SK-N-MC (cell line): ENCODE measurements around the gene SPIRE1.

ENCODE experiments used
- DNase-seq: peaks from one replicate; pipeline ENCODE4 v3.0.0-alpha.2; 2011; ENCODE audit warnings: low read depth, low spot score
- H3K27ac ChIP-seq: fragments of 200-600 bp; sonication (generic); 2 replicates; pipeline ENCODE4 v1.5.1; 2016; ENCODE audit warnings: mixed run types
- H3K36me3 ChIP-seq: fragments of 200-600 bp; sonication (generic); 2 replicates; pipeline ENCODE4 v1.6.1; 2017; ENCODE audit warnings: antibody characterized with exemption, low read length, mixed read lengths; ENCODE audit not compliant: insufficient read depth
- H3K4me3 ChIP-seq: fragments of 200-600 bp; sonication (generic); 2 replicates; pipeline ENCODE4 v1.5.1; 2016
- H3K9ac ChIP-seq: fragments of 200-600 bp; sonication (generic); 2 replicates; pipeline ENCODE4 v1.8.0; 2017; ENCODE audit warnings: mixed run types, mixed read lengths; ENCODE audit not compliant: insufficient read length
- H3K9me3 ChIP-seq: fragments of 200-600 bp; sonication (generic); 2 replicates; pipeline ENCODE4 v1.6.1; 2017; ENCODE audit warnings: low read depth, mild to moderate bottlenecking, antibody characterized with exemption, low read length, moderate library complexity, mixed read lengths
- EZH2 ChIP-seq: fragments of 200-600 bp; sonication (generic); IDR thresholded peaks from one replicate; pipeline ENCODE4 v1.6.1; 2017; ENCODE audit warnings: antibody characterized with exemption
- FOXP2 ChIP-seq: optimal IDR thresholded peaks from 2 replicates; pipeline ENCODE3; 2011; ENCODE audit warnings: mild to moderate bottlenecking, moderate library complexity; ENCODE audit not compliant: insufficient read depth; ENCODE audit errors: extremely low read length, control extremely low read depth
- POLR2AphosphoS5 ChIP-seq: IDR thresholded peaks from 2 replicates; pipeline ENCODE4 v1.6.1; 2012; ENCODE audit warnings: mild to moderate bottlenecking, low read depth, low read length, borderline replicate concordance

SPIRE1 gene

GRCh38 chr18:12580630-12581342 lies 77.1 kb downstream of the SPIRE1 start:
- DNase-seq: no peak

GRCh38 chr18:12579775-12580174 lies 78.1 kb downstream of the SPIRE1 start:
- TF ChIP-seq POLR2AphosphoS5 (no peak), EZH2 (no peak), FOXP2 (no peak)
- H3K36me3 ChIP-seq: no peaks in the 10 kb centered on the region
- no peaks in the 10 kb centered on the region; the same call in 1 of the 2 replicates for H3K9me3 ChIP-seq
- no peak overlapping the region for H3K27ac ChIP-seq
- DNase-seq: no peak
- H3K4me3 ChIP-seq: no peak overlapping the region
- H3K9ac ChIP-seq: no peak overlapping the region

More at GRCh38 chr18:12580630-12581342, 77.1 kb downstream of the SPIRE1 start:
- Histone ChIP-seq H3K27ac (no peak overlapping the region), H3K9ac (no peak overlapping the region), H3K4me3 (no peak overlapping the region), H3K9me3 (no peaks in the 10 kb centered on the region; the same call in 1 of the 2 replicates), H3K36me3 (no peaks in the 10 kb centered on the region)
- no peak for TF ChIP-seq EZH2
- no peak for TF ChIP-seq POLR2AphosphoS5
- no peak for TF ChIP-seq FOXP2

DNA sequence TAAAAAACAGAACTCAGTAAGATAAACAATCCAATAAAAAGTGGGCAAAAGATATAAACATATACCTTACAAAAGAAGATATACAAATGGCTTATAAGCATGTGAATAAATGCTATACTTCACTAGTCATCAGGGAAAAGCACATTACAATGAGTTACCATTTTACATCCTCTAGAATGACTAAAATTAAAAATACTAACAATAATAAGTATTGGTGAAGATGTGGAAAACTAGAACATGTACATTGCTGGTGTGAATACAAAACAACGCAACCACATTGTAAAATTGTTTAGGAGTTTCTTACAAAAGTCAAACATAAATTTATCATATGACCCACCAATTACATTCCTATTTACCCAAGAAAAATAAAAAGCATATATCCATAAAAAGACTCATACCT lies 80.1 kb downstream of the SPIRE1 start:
- Histone ChIP-seq H3K9ac (no peak overlapping the region), H3K27ac (no peak overlapping the region), H3K9me3 (no peaks in the 10 kb centered on the region; the same call in 1 of the 2 replicates), H3K36me3 (no peaks in the 10 kb centered on the region), H3K4me3 (no peak overlapping the region)
- TF ChIP-seq POLR2AphosphoS5: no peak
- no peak for TF ChIP-seq FOXP2
- TF ChIP-seq EZH2: no peak
- no peak for DNase-seq

- H3K36me3 ChIP-seq: no peaks in the 10 kb centered on the region
- no peak overlapping the region for H3K4me3 ChIP-seq
- DNase-seq: no peak
- no peak overlapping the region for H3K27ac ChIP-seq
- no peak for TF ChIP-seq POLR2AphosphoS5
- TF ChIP-seq FOXP2: no peak
- no peak for TF ChIP-seq EZH2
- H3K9ac ChIP-seq: no peak overlapping the region
- H3K9me3 ChIP-seq: no peaks in the 10 kb centered on the region; the same call in 1 of the 2 replicates
These were observed 83.3 kb downstream of the SPIRE1 start for GRCh38 chr18:12574494-12575185.

- no peaks in the 10 kb centered on the region for H3K9me3 ChIP-seq
- H3K27ac ChIP-seq: no peak overlapping the region
- H3K9ac ChIP-seq: no peak overlapping the region
- TF ChIP-seq FOXP2: no peak
- TF ChIP-seq EZH2: no peak
- TF ChIP-seq POLR2AphosphoS5: no peak
- no peak overlapping the region for H3K4me3 ChIP-seq
- H3K36me3 ChIP-seq: no peaks in the 10 kb centered on the region
- no peak for DNase-seq
These were observed 86.3 kb downstream of the SPIRE1 start for GRCh38 chr18:12571630-12572029.

GRCh38 chr18:12569791-12570190 lies 88.1 kb downstream of the SPIRE1 start:
- no peaks in the 10 kb centered on the region for H3K9me3 ChIP-seq
- no peaks in the 10 kb centered on the region for H3K36me3 ChIP-seq
- H3K4me3 ChIP-seq: no peak overlapping the region
- DNase-seq: no peak
- H3K9ac ChIP-seq: no peak overlapping the region
- no peak overlapping the region for H3K27ac ChIP-seq
- TF ChIP-seq EZH2: no peak

DNA sequence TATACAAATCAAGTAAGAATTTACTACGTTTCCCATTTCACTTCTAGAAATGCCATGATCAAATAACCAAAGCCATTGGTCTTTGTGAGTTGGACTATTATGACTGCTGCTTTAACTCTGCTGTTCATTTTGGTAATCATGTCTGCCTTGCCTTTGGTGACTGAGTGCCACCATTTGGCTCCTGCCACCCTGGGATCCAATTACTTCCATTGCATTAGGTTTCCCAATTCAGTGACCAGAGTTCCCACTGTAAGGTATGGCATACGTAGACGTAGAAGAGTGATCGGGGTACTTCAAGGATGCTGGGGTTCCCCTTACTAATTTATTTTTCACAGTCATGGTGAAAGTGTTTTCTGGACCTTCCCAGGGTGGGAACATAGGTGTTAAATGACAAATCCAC lies 90.1 kb downstream of the SPIRE1 start:
- TF ChIP-seq FOXP2: no peak
- TF ChIP-seq POLR2AphosphoS5: no peak
- TF ChIP-seq EZH2: no peak
- H3K4me3 ChIP-seq: no peak overlapping the region
- DNase-seq: no peak
- H3K27ac ChIP-seq: no peak overlapping the region
- H3K36me3 ChIP-seq: no peaks in the 10 kb centered on the region
- H3K9ac ChIP-seq: no peak overlapping the region
- no peaks in the 10 kb centered on the region for H3K9me3 ChIP-seq

DNA sequence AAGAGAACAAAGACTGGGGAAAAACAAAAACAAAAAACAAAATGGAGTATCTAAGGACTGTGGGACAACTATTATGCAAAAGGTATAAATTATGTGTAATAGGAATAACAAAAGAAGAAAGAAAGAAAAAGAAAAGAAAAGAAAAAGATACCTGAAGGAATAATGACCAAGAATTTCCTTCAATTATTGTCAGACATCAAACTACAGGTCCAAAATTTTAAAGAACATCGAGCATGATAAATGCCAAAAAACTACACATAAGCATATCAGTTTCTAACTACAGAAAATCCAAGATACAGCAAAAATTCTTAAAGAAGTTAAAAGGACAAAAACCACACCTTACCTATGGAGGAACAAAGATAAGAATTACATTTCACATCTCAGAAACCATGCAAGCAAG lies 93.0 kb downstream of the SPIRE1 start:
- H3K27ac ChIP-seq: no peak overlapping the region
- no peak overlapping the region for H3K9ac ChIP-seq
- no peaks in the 10 kb centered on the region for H3K9me3 ChIP-seq
- TF ChIP-seq POLR2AphosphoS5 (no peak), FOXP2 (no peak), EZH2 (no peak)
- H3K4me3 ChIP-seq: no peak overlapping the region
- no peaks in the 10 kb centered on the region for H3K36me3 ChIP-seq
- DNase-seq: no peak
